H1 (cell line): ENCODE results near the gene COQ5. TPM values are rescaled to one million over a fixed set of nuclear protein-coding genes. Genes with fewer than 3 reads are reported as not detected.

Experiments
- CTCF ChIA-PET: fragments of 300-600 bp; sonication (Branson Sonifier 250); formaldehyde crosslinking; loops from one replicate; lab custom pipeline; 2021; ENCODE audit not compliant: partially characterized antibody; lab: Charles Lee
- POLR2A ChIA-PET: fragments of 300-600 bp; sonication (Branson Sonifier 250); formaldehyde crosslinking; loops from one replicate; lab custom pipeline; 2021; ENCODE audit warnings: inconsistent platforms; ENCODE audit not compliant: partially characterized antibody; lab: Charles Lee
- DNase-seq, 2 experiments: peaks; one replicate each; pipeline versions ENCODE4 v3.0.0 to v3.0.0-alpha.2; 2010 to 2022; ENCODE audit warnings: low spot score in 2 of 2, low read depth in 1 of 2, mixed read lengths in 1 of 2
- FAIRE-seq: peaks from 2 replicates; lab custom pipeline; 2011; peaks lifted over from hg19 to GRCh38; lab: Jason Lieb, UNC
- H2AFZ ChIP-seq: 2 replicates; pipeline ENCODE4 v1.8.1; 2012; ENCODE audit warnings: low read length, inconsistent platforms
- H2AK5ac ChIP-seq: 2 replicates; pipeline ENCODE4 v1.6.1; 2013; ENCODE audit warnings: low read depth, low read length
- H2BK120ac ChIP-seq: replicated peaks from 2 replicates; pipeline ENCODE3; 2013; ENCODE audit warnings: low read depth, low read length, inconsistent platforms
- H2BK12ac ChIP-seq: 2 replicates; pipeline ENCODE4 v1.6.1; 2013; ENCODE audit warnings: low read depth, low read length
- H2BK15ac ChIP-seq: 2 replicates; pipeline ENCODE4 v1.6.1; 2013; ENCODE audit warnings: low read length
- H2BK20ac ChIP-seq: 2 replicates; pipeline ENCODE4 v1.6.1; 2013; ENCODE audit warnings: low read length
- H2BK5ac ChIP-seq: 2 replicates; pipeline ENCODE4 v1.6.1; 2013; ENCODE audit warnings: low read depth, low read length
- H3K14ac ChIP-seq: 2 replicates; pipeline ENCODE4 v1.6.1; 2013; ENCODE audit warnings: inconsistent platforms; ENCODE audit not compliant: insufficient read length
- H3K18ac ChIP-seq: 2 replicates; pipeline ENCODE4 v1.6.1; 2013; ENCODE audit warnings: low read length; ENCODE audit errors: extremely low read depth
- H3K23ac ChIP-seq: 2 replicates; pipeline ENCODE4 v1.6.1; 2013; ENCODE audit warnings: inconsistent platforms; ENCODE audit not compliant: insufficient read length
- H3K23me2 ChIP-seq: 2 replicates; pipeline ENCODE4 v1.6.1; 2013; ENCODE audit warnings: low read depth, low read length
- H3K27ac ChIP-seq: 2 replicates; pipeline ENCODE4 v1.6.1; 2011; ENCODE audit warnings: low read depth, low read length, inconsistent platforms
- H3K27me3 ChIP-seq, 4 experiments: replicated peaks in 1 of 4; 1 replicate in 1 of 4; 2 replicates in 3 of 4; pipeline versions ENCODE4 v1.6.1 to v1.8.1; 2011 to 2013; ENCODE audit warnings: low read length in 3 of 4, mild to moderate bottlenecking in 3 of 4, inconsistent platforms in 2 of 4, mixed read lengths in 2 of 4, moderate library complexity in 1 of 4; ENCODE audit not compliant: control insufficient read depth in 3 of 4, insufficient read depth in 3 of 4; ENCODE audit errors: extremely low read depth in 1 of 4
- H3K36me3 ChIP-seq, 4 experiments: 2 replicates each; pipeline versions ENCODE4 v1.6.1 to v1.8.1; 2011 to 2013; ENCODE audit warnings: mild to moderate bottlenecking in 4 of 4, low read length in 3 of 4, moderate library complexity in 2 of 4, control low read depth in 1 of 4, inconsistent platforms in 1 of 4; ENCODE audit not compliant: insufficient read depth in 4 of 4, control insufficient read depth in 2 of 4
- H3K4ac ChIP-seq: replicated peaks from 2 replicates; pipeline ENCODE3; 2013; ENCODE audit warnings: low read length, low read depth, mixed read lengths, inconsistent platforms; ENCODE audit not compliant: insufficient read length
- H3K4me1 ChIP-seq, 4 experiments: replicated peaks in 1 of 4; 1 replicate in 1 of 4; 2 replicates in 3 of 4; pipeline versions ENCODE4 v1.6.1 to v1.8.1; 2011 to 2013; ENCODE audit warnings: low read length in 3 of 4, inconsistent platforms in 2 of 4, mixed read lengths in 1 of 4; ENCODE audit not compliant: insufficient read depth in 4 of 4, control insufficient read depth in 3 of 4
- H3K4me2 ChIP-seq, 2 experiments: 2 replicates each; pipeline versions ENCODE4 v1.6.1 to v1.8.1; 2011 to 2013; ENCODE audit warnings: low read depth in 2 of 2, low read length in 2 of 2, control low read depth in 1 of 2, inconsistent platforms in 1 of 2, mild to moderate bottlenecking in 1 of 2; ENCODE audit not compliant: insufficient read depth in 1 of 2
- H3K4me3 ChIP-seq, 4 experiments: fragments of 200-600, 300-600 bp in 1 of 4; sonication (generic), shearing (Covaris generic), sonication (Bioruptor Twin) in 1 of 4; 2 replicates each; pipeline versions ENCODE4 v1.5.1 to v1.8.1; 2011 to 2016; ENCODE audit warnings: low read length in 4 of 4, low read depth in 3 of 4, control low read depth in 2 of 4, inconsistent platforms in 2 of 4, mild to moderate bottlenecking in 2 of 4, mixed read lengths in 1 of 4, moderate library complexity in 1 of 4; ENCODE audit not compliant: insufficient read depth in 2 of 4; ENCODE audit errors: extremely low read depth in 1 of 4
- H3K56ac ChIP-seq: replicated peaks from 2 replicates; pipeline ENCODE3; 2013; ENCODE audit warnings: low read depth, mild to moderate bottlenecking, mixed read lengths, low read length, inconsistent platforms; ENCODE audit not compliant: insufficient read length
- H3K79me1 ChIP-seq: 2 replicates; pipeline ENCODE4 v1.6.1; 2013; ENCODE audit warnings: low read depth, low read length, control low read depth
- H3K79me2 ChIP-seq, 2 experiments: 2 replicates each; pipeline versions ENCODE4 v1.6.1 to v1.8.1; 2012 to 2013; ENCODE audit warnings: low read length in 2 of 2, mild to moderate bottlenecking in 2 of 2, inconsistent platforms in 1 of 2; ENCODE audit not compliant: insufficient read depth in 2 of 2, control insufficient read depth in 1 of 2
- H3K9ac ChIP-seq, 4 experiments: replicated peaks in 1 of 4; 1 replicate in 1 of 4; 2 replicates in 3 of 4; pipeline versions ENCODE4 v1.6.1 to v1.8.1; 2011 to 2013; ENCODE audit warnings: low read depth in 3 of 4, low read length in 3 of 4, control low read depth in 2 of 4, mild to moderate bottlenecking in 2 of 4, moderate library complexity in 2 of 4, inconsistent platforms in 1 of 4; ENCODE audit errors: extremely low read depth in 1 of 4
- H3K9me3 ChIP-seq, 2 experiments: 2 replicates each; pipeline versions ENCODE4 v1.6.1 to v1.8.1; 2012 to 2013; ENCODE audit warnings: mild to moderate bottlenecking in 2 of 2, moderate library complexity in 2 of 2, control low read depth in 1 of 2, inconsistent platforms in 1 of 2, low read depth in 1 of 2, low read length in 1 of 2, mixed read lengths in 1 of 2; ENCODE audit not compliant: insufficient read depth in 2 of 2
- H4K20me1 ChIP-seq, 2 experiments: replicated peaks in 1 of 2; 2 replicates each; pipeline versions ENCODE3 to v1.8.1; 2011 to 2013; ENCODE audit warnings: inconsistent platforms in 2 of 2, low read length in 2 of 2, mild to moderate bottlenecking in 1 of 2; ENCODE audit not compliant: insufficient read depth in 2 of 2, control insufficient read depth in 1 of 2
- H4K5ac ChIP-seq: 2 replicates; pipeline ENCODE4 v1.6.1; 2013; ENCODE audit warnings: low read length, low read depth, mixed read lengths, inconsistent platforms; ENCODE audit not compliant: insufficient read length
- H4K8ac ChIP-seq: 2 replicates; pipeline ENCODE4 v1.8.0; 2013; ENCODE audit warnings: mild to moderate bottlenecking, moderate library complexity, low read length, inconsistent platforms; ENCODE audit not compliant: insufficient read depth; ENCODE audit errors: extremely low read depth
- H4K91ac ChIP-seq: replicated peaks from 2 replicates; pipeline ENCODE3; 2013; ENCODE audit warnings: low read length, mixed read lengths, inconsistent platforms; ENCODE audit not compliant: insufficient read length
- ASH2L ChIP-seq: fragments of 200-600, 300-600 bp; sonication (generic); IDR thresholded peaks from one replicate; pipeline ENCODE4 v1.7.1; 2017; ENCODE audit warnings: low read length
- BCL11A ChIP-seq, 2 experiments: IDR thresholded peaks; one replicate each; pipeline ENCODE4 v1.6.1; 2011; ENCODE audit warnings: low read depth in 2 of 2, low read length in 2 of 2, mild to moderate bottlenecking in 2 of 2
- EGR1 ChIP-seq: IDR thresholded peaks from 2 replicates; pipeline ENCODE4 v1.6.1; 2011; ENCODE audit warnings: low read depth, low read length, borderline replicate concordance
- KDM1A ChIP-seq: fragments of 200-600, 300-600 bp; sonication (generic); IDR thresholded peaks from 2 replicates; pipeline ENCODE4 v1.7.1; 2016; ENCODE audit warnings: mild to moderate bottlenecking, low read length, borderline replicate concordance
- RBBP5 ChIP-seq: IDR thresholded peaks from 2 replicates; pipeline ENCODE4 v1.7.1; 2012; ENCODE audit warnings: low read depth, mild to moderate bottlenecking, inconsistent platforms, low read length, moderate library complexity, borderline replicate concordance
- TCF12 ChIP-seq: IDR thresholded peaks from 2 replicates; pipeline ENCODE4 v1.6.1; 2011; ENCODE audit warnings: low read depth, mild to moderate bottlenecking, low read length
- WGBS, 2 experiments: shearing (Covaris generic) in 1 of 2; methylation state at CpG; one replicate each; pipeline versions ENCODE4 v1.1.6 to v1.1.7; 2013 to 2015; ENCODE audit warnings: low lambda C conversion rate in 2 of 2, mixed read lengths in 2 of 2, inconsistent platforms in 1 of 2, low coverage in 1 of 2, missing lambda C conversion rate in 1 of 2; ENCODE audit not compliant: insufficient replicate concordance in 2 of 2, insufficient coverage in 1 of 2, insufficient read length in 1 of 2; ENCODE audit errors: extremely low coverage in 1 of 2, missing lambda C conversion rate in 1 of 2; 5-methylcytosine and 5-hydroxymethylcytosine counted together
- polyA plus RNA-seq, 7 experiments: library from polyadenylated mRNA; depleted of rRNA in 3 of 7; stranded (reverse) in 5 of 7; unstranded in 2 of 7; fragments of >200 nt in 5 of 7; fragments of 200-250 nt in 2 of 7; gene quantifications; 1 replicate in 5 of 7; 2 replicates in 1 of 7; 4 replicates in 1 of 7; pipeline versions ENCODE4 v1.2.1 to v1.2.3, GENCODE V29; 2011 to 2013; ENCODE audit warnings: missing spikeins in 2 of 7, mixed read lengths in 2 of 7
- total RNA-seq: library from RNA; stranded (reverse); fragmentation: NEBNext Ultra II Directional; extraction: Animal tissue kit (Norgen Biotek cat#: 25700); gene quantifications from 2 replicates; pipeline ENCODE4 v1.2.1, GENCODE V29; 2021

The COQ5 gene
- total and polyA plus RNA-seq, 2 of the 8 experiments (the other 6 are each of a cell fraction or from before 2014, with no cell fraction given) = 35.1 to 35.8 TPM

DNA sequence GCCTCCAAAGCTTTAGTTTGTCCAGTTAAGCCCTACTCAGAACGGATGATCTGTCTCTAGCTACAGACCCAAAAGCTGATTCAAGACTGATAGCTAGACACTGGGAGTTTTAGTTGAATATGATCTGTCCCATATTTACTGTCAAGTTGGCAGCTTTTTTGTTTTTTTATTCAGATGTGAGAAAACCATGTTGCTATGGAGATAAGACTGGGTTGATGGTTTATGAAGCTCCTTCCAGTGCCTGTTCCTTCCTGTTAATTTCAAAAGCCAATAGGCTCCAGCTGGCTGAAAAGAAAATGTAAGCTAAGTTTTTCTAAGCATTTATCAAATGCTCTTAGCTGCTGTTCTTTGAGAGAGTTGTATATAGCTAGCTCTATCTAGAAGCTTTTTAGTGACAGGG lies 28.4 kb downstream of the COQ5 start:
- Histone ChIP-seq H3K9ac (no peak overlapping the region), H3K79me1 (no peaks in the 10 kb centered on the region), H2BK15ac (no peak overlapping the region), H3K4me1 (peaks cover 5 to 10% (median 7%) of the 10 kb centered on the region in 4 experiments; a peak in 5 of 7 replicates), H2AK5ac (no peak overlapping the region), H3K4me2 (no peak overlapping the region), H3K79me2 (peaks cover 16 to 20% of the 10 kb centered on the region in 2 experiments), H4K8ac (no peak overlapping the region), H3K9me3 (no peaks in the 10 kb centered on the region), H3K27me3 (no peaks in the 10 kb centered on the region), H3K18ac (no peak overlapping the region), H3K23ac (no peak overlapping the region), H2BK5ac (no peak overlapping the region), H4K91ac (no peak overlapping the region), H3K23me2 (peaks cover 6% of the 10 kb centered on the region; the same call in 1 of the 2 replicates), H3K14ac (no peak overlapping the region), H3K56ac (no peak overlapping the region), H2AFZ (no peak overlapping the region), H3K36me3 (peaks cover 4 to 29% (median 17%) of the 10 kb centered on the region in 4 experiments; a peak in 7 of 8 replicates), H4K20me1 (peaks cover 12 to 13% of the 10 kb centered on the region in 2 experiments), H2BK20ac (no peak overlapping the region), H4K5ac (no peak overlapping the region), H3K4me3 (no peak overlapping the region), H2BK120ac (no peak overlapping the region), H3K27ac (no peak overlapping the region), H3K4ac (no peak overlapping the region), H2BK12ac (no peak overlapping the region)
- FAIRE-seq = no peak
- WGBS, 2 experiments = 83% methylated on average over 1 of the region's 1 CpG; no CpG with 5 or more reads in 1 of the 2 experiments
- POLR2A ChIA-PET = interaction anchor here (1.0 to 10.1 kb wide), 9 partner anchors 9 to 43 kb away, joined by 3 to 78 read pairs (median 5); partner anchors contain the start of genes COQ5 and RNF10
- DNase-seq = no peak
- TF ChIP-seq ASH2L = no peak
- TF ChIP-seq BCL11A (IDR thresholded peaks at IDR 0.05; ENCODE audit: low read depth in 2 of 2, low read length in 2 of 2) = no peak
- TF ChIP-seq TCF12 = no peak
- TF ChIP-seq KDM1A = no peak
- TF ChIP-seq EGR1 = no peak
- TF ChIP-seq RBBP5 = no peak
- CTCF ChIA-PET = interaction anchor here (0.6 to 1.3 kb wide), 6 partner anchors 11 to 82 kb away, joined by 3 to 4 read pairs (median 4); no protein-coding TSS in a partner anchor
